Measurements from ENCODE around the gene TSPAN9. TPM values are rescaled to one million over a fixed set of nuclear protein-coding genes. Genes with fewer than 3 reads are reported as not detected.

The TSPAN9 gene
- total RNA-seq, 1 donor: 3.5 TPM

GRCh38 chr12:3172124-3173007 lies 95.2 kb downstream of the TSPAN9 start:
- H3K4me1 ChIP-seq (ENCODE audit: insufficient read depth, low read length): no peaks in the 10 kb centered on the region
- no peaks in the 10 kb centered on the region for H3K27me3 ChIP-seq (ENCODE audit: insufficient read depth, low read length)
- H3K9me3 ChIP-seq (ENCODE audit: low read depth, low read length): no peaks in the 10 kb centered on the region

DNA sequence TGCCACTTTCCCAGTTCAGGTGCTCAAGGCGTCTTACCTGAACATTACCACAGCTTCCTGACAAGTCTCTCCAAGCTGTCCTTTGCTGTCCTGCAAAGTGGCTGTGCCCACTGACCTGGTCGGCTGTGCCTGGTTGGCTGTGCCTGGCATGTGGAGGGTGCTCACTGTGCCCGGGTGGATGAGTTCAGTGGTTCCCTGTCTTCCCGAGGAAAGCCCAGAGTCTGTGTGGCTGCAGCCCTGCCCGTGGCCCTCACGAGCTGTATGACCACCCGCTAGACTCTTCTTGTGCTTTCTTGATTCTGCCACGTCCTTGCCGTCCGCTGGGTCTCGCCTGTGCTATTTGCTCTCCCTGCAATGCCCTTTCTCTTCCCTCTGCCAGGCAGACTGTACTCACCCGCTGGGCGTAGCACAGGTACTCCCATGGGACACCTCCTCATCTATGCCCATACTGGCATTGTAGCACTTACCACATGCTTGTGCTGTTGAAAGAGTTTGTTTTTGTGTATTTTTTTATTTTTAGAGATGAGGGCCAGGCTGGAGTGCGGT lies 95.9 kb downstream of the TSPAN9 start:
- Histone ChIP-seq H3K4me1 (ENCODE audit: insufficient read depth, low read length) (no peaks in the 10 kb centered on the region), H3K27me3 (ENCODE audit: insufficient read depth, low read length) (no peaks in the 10 kb centered on the region), H3K4me3 (ENCODE audit: low read length) (no peak overlapping the region), H3K9me3 (ENCODE audit: low read depth, low read length) (no peaks in the 10 kb centered on the region)

More at GRCh38 chr12:3172124-3173007, 95.2 kb downstream of the TSPAN9 start:
- no peak overlapping the region for H3K4me3 ChIP-seq (ENCODE audit: low read length)

DNA sequence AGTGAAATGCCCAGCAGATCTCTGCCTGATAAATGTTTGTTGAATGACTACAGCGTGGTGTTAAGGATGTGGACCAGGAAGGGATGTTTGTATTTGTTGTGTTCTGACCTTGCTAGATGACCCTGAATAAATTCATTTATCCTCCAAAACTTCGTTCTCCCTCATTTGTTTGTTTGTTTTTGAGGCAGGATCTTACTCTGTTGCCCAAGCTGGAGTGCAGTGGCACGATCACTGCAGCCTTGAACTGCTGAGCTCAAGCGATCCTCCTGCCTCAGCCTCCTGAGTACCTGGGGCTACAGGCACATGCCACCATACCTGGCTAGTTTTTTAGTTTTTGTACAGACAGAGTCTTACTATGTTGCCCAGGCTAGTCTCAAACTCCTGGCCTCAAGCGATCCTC lies 96.7 kb downstream of the TSPAN9 start:
- Histone ChIP-seq H3K9me3 (ENCODE audit: low read depth, low read length) (no peaks in the 10 kb centered on the region), H3K4me3 (ENCODE audit: low read length) (no peak overlapping the region), H3K4me1 (ENCODE audit: insufficient read depth, low read length) (no peaks in the 10 kb centered on the region), H3K27me3 (ENCODE audit: insufficient read depth, low read length) (no peaks in the 10 kb centered on the region)

DNA sequence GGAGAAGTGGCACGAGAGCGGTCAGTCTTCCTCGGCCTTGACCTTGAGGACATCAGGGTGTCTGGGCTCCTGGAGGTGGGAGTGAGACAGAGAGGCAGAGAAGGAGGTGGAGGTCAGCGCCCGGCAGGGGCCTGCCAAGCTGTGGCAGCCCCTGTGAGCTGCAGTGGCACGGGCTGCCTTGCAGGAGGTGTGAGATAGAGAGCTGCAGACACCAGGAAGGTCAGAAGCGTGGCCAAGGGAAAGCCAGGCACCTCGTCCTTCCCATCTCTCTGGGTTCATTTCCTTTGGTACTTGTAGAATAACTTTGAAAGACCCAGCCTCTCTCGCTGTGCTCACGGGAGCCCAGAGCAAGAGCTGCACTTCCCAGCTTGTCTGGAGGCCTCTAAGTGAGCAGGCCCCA lies 98.1 kb downstream of the TSPAN9 start:
- Histone ChIP-seq H3K4me3 (ENCODE audit: low read length) (no peak overlapping the region), H3K27me3 (ENCODE audit: insufficient read depth, low read length) (peaks cover 4% of the 10 kb centered on the region), H3K9me3 (ENCODE audit: low read depth, low read length) (no peaks in the 10 kb centered on the region), H3K4me1 (ENCODE audit: insufficient read depth, low read length) (no peaks in the 10 kb centered on the region)

GRCh38 chr12:3176754-3177153 lies 99.6 kb downstream of the TSPAN9 start:
- Histone ChIP-seq H3K9me3 (ENCODE audit: low read depth, low read length) (no peaks in the 10 kb centered on the region), H3K4me1 (ENCODE audit: insufficient read depth, low read length) (no peaks in the 10 kb centered on the region), H3K27me3 (ENCODE audit: insufficient read depth, low read length) (peaks cover 4% of the 10 kb centered on the region), H3K4me3 (ENCODE audit: low read length) (no peak overlapping the region)

DNA sequence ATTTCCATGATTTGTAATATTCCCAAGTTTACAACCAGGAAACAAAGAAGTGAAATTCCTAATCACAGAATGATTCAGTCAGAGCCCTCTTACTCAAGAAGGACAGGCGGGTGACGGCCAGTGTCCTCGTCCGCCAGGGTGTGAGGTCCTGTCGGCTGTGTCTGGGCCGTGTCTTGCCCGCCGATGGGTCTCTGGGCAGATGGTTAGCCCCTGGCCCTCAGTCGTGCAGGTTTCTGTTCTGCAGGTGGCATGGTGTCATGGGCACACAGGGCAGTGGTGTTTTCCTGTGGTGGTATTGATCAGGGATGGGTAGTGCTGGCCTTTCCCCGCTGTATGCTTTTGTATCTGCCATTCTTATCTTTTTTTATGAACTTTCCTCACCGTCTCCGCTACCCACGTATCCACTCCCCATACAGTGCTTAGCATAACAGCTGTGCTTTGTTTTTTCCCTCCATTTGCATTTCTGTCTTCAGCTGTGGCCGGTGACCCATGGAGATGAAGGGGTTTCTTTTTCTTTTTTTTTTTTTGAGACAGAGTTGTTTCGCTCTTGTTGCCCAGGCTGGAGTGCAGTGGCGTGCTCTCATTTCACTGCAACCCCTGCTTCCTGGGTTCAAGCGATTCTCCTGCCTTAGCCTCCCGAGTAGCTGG lies 100.7 kb downstream of the TSPAN9 start:
- H3K4me3 ChIP-seq (ENCODE audit: low read length): no peak overlapping the region
- H3K4me1 ChIP-seq (ENCODE audit: insufficient read depth, low read length): no peaks in the 10 kb centered on the region
- H3K27me3 ChIP-seq (ENCODE audit: insufficient read depth, low read length): peaks cover 4% of the 10 kb centered on the region
- H3K9me3 ChIP-seq (ENCODE audit: low read depth, low read length): no peaks in the 10 kb centered on the region

DNA sequence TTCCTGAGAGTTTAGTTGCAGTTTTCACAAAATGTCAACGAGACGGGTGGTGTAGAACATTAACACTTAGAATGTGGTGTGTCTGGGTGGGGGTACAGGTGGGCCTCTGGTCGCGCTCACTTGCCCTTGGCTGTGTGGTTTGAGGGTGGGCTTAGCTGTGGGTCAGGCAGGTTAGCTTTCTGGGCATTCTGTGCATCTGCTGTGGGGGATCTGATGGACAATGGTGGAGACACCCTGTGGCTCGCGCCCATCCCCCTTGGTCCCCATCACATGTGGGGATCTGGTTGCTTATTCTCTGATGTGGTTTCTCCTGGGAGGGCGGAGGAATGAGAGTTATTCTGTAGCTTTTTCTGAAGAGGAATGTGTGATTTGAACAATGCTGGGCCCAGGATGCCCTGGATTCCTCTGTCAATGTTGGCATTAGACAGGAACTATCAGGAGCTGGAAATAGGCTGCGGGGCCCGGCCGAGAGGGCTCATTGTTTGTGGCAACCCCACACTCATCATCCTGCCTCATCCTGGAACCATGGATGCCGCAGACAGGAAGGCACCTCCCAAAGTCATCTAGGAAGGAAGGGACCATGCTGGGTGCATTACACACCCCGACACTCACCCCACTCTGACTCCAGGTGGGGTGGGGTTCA lies 101.6 kb downstream of the TSPAN9 start:
- H3K27me3 ChIP-seq (ENCODE audit: insufficient read depth, low read length): peaks cover 4% of the 10 kb centered on the region
- H3K4me1 ChIP-seq (ENCODE audit: insufficient read depth, low read length): no peaks in the 10 kb centered on the region
- no peaks in the 10 kb centered on the region for H3K9me3 ChIP-seq (ENCODE audit: low read depth, low read length)

GRCh38 chr12:3179731-3180130 lies 102.6 kb downstream of the TSPAN9 start:
- H3K27me3 ChIP-seq (ENCODE audit: insufficient read depth, low read length): peaks cover 4% of the 10 kb centered on the region

More for the DNA sequence above, 101.6 kb downstream of the TSPAN9 start:
- no peak overlapping the region for H3K4me3 ChIP-seq (ENCODE audit: low read length)

DNA sequence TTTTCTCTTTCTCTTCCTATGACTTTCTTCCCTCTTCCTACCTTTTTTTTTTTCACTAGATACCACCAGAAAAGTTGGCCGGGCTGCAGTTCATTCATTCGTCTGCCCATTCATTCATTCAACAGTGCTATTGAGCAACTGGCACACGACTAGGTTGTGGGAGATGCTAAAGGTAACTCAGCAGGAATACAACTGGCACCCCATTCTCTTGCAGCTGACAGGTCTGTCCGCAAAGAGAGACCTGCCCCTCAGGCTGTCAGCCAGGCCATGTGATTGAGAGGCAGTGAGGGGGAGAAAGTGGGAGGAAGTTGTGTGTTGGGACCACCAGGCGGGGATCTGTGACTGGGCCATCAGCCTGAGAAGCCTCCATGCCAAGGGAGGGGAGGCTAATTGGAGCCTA lies 105.2 kb downstream of the TSPAN9 start:
- Histone ChIP-seq H3K9me3 (ENCODE audit: low read depth, low read length) (no peaks in the 10 kb centered on the region), H3K4me3 (ENCODE audit: low read length) (no peak overlapping the region), H3K4me1 (ENCODE audit: insufficient read depth, low read length) (no peaks in the 10 kb centered on the region), H3K27me3 (ENCODE audit: insufficient read depth, low read length) (peaks cover 4% of the 10 kb centered on the region)

More at GRCh38 chr12:3179731-3180130, 102.6 kb downstream of the TSPAN9 start:
- Histone ChIP-seq H3K9me3 (ENCODE audit: low read depth, low read length) (no peaks in the 10 kb centered on the region), H3K4me3 (ENCODE audit: low read length) (no peak overlapping the region), H3K4me1 (ENCODE audit: insufficient read depth, low read length) (no peaks in the 10 kb centered on the region)

DNA sequence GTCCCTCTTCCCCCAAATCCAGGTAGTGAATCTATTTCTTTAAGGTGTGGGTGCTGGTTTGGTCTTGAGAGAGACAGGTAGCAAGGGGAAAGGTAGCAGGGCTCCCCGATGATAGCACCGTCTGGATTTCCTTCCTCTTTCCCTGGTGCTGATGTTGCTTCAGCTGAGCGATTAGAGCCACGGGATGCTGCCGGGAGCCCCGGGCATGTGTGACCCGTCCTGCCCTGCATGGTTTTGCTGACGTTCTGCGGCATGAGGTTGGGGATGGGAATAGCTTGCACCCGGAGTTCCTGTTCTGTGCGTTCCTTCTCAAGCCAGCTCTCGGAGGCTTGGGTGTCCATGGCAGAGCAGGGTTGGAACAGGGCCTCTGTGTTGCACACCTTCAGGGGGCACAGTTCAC lies 107.3 kb downstream of the TSPAN9 start:
- no peaks in the 10 kb centered on the region for H3K4me1 ChIP-seq (ENCODE audit: insufficient read depth, low read length)
- H3K4me3 ChIP-seq (ENCODE audit: low read length): no peak overlapping the region
- peaks cover 2% of the 10 kb centered on the region for H3K27me3 ChIP-seq (ENCODE audit: insufficient read depth, low read length)
- H3K9me3 ChIP-seq (ENCODE audit: low read depth, low read length): no peaks in the 10 kb centered on the region

- Histone ChIP-seq H3K4me1 (ENCODE audit: insufficient read depth, low read length) (no peaks in the 10 kb centered on the region), H3K4me3 (ENCODE audit: low read length) (no peak overlapping the region), H3K9me3 (ENCODE audit: low read depth, low read length) (no peaks in the 10 kb centered on the region), H3K27me3 (ENCODE audit: insufficient read depth, low read length) (no peaks in the 10 kb centered on the region)
Measured at GRCh38 chr12:3185260-3185870, 108.2 kb downstream of the TSPAN9 start.

GRCh38 chr12:3186546-3187215 lies 109.5 kb downstream of the TSPAN9 start:
- no peaks in the 10 kb centered on the region for H3K4me1 ChIP-seq (ENCODE audit: insufficient read depth, low read length)

GRCh38 chr12:3187846-3188770 lies 110.9 kb downstream of the TSPAN9 start:
- Histone ChIP-seq H3K4me1 (ENCODE audit: insufficient read depth, low read length) (no peaks in the 10 kb centered on the region), H3K4me3 (ENCODE audit: low read length) (no peak overlapping the region), H3K27me3 (ENCODE audit: insufficient read depth, low read length) (no peaks in the 10 kb centered on the region), H3K9me3 (ENCODE audit: low read depth, low read length) (no peaks in the 10 kb centered on the region)

More at GRCh38 chr12:3186546-3187215, 109.5 kb downstream of the TSPAN9 start:
- no peaks in the 10 kb centered on the region for H3K9me3 ChIP-seq (ENCODE audit: low read depth, low read length)
- no peaks in the 10 kb centered on the region for H3K27me3 ChIP-seq (ENCODE audit: insufficient read depth, low read length)
- no peak overlapping the region for H3K4me3 ChIP-seq (ENCODE audit: low read length)
